H1 (cell line): Measurements from ENCODE around the gene COL5A1. TPM values are rescaled to one million over a fixed set of nuclear protein-coding genes. Genes with fewer than 3 reads are reported as not detected.

Experiments used
- CTCF ChIA-PET: fragments of 300-600 bp; sonication (Branson Sonifier 250); formaldehyde crosslinking; loops from one replicate; lab custom pipeline; 2021; ENCODE audit not compliant: partially characterized antibody; lab: Charles Lee
- POLR2A ChIA-PET: fragments of 300-600 bp; sonication (Branson Sonifier 250); formaldehyde crosslinking; loops from one replicate; lab custom pipeline; 2021; ENCODE audit warnings: inconsistent platforms; ENCODE audit not compliant: partially characterized antibody; lab: Charles Lee
- DNase-seq, 2 experiments: peaks; one replicate each; pipeline versions ENCODE4 v3.0.0 to v3.0.0-alpha.2; 2010 to 2022; ENCODE audit warnings: low spot score in 2 of 2, low read depth in 1 of 2, mixed read lengths in 1 of 2
- FAIRE-seq: peaks from 2 replicates; lab custom pipeline; 2011; peaks lifted over from hg19 to GRCh38; lab: Jason Lieb, UNC
- H2AFZ ChIP-seq: 2 replicates; pipeline ENCODE4 v1.8.1; 2012; ENCODE audit warnings: low read length, inconsistent platforms
- H2AK5ac ChIP-seq: 2 replicates; pipeline ENCODE4 v1.6.1; 2013; ENCODE audit warnings: low read depth, low read length
- H2BK120ac ChIP-seq: replicated peaks from 2 replicates; pipeline ENCODE3; 2013; ENCODE audit warnings: low read depth, low read length, inconsistent platforms
- H2BK12ac ChIP-seq: 2 replicates; pipeline ENCODE4 v1.6.1; 2013; ENCODE audit warnings: low read depth, low read length
- H2BK15ac ChIP-seq: 2 replicates; pipeline ENCODE4 v1.6.1; 2013; ENCODE audit warnings: low read length
- H2BK20ac ChIP-seq: 2 replicates; pipeline ENCODE4 v1.6.1; 2013; ENCODE audit warnings: low read length
- H2BK5ac ChIP-seq: 2 replicates; pipeline ENCODE4 v1.6.1; 2013; ENCODE audit warnings: low read depth, low read length
- H3K14ac ChIP-seq: 2 replicates; pipeline ENCODE4 v1.6.1; 2013; ENCODE audit warnings: inconsistent platforms; ENCODE audit not compliant: insufficient read length
- H3K18ac ChIP-seq: 2 replicates; pipeline ENCODE4 v1.6.1; 2013; ENCODE audit warnings: low read length; ENCODE audit errors: extremely low read depth
- H3K23ac ChIP-seq: 2 replicates; pipeline ENCODE4 v1.6.1; 2013; ENCODE audit warnings: inconsistent platforms; ENCODE audit not compliant: insufficient read length
- H3K23me2 ChIP-seq: 2 replicates; pipeline ENCODE4 v1.6.1; 2013; ENCODE audit warnings: low read depth, low read length
- H3K27ac ChIP-seq: 2 replicates; pipeline ENCODE4 v1.6.1; 2011; ENCODE audit warnings: low read depth, low read length, inconsistent platforms
- H3K27me3 ChIP-seq, 4 experiments: replicated peaks in 1 of 4; 1 replicate in 1 of 4; 2 replicates in 3 of 4; pipeline versions ENCODE4 v1.6.1 to v1.8.1; 2011 to 2013; ENCODE audit warnings: low read length in 3 of 4, mild to moderate bottlenecking in 3 of 4, inconsistent platforms in 2 of 4, mixed read lengths in 2 of 4, moderate library complexity in 1 of 4; ENCODE audit not compliant: control insufficient read depth in 3 of 4, insufficient read depth in 3 of 4; ENCODE audit errors: extremely low read depth in 1 of 4
- H3K36me3 ChIP-seq, 4 experiments: 2 replicates each; pipeline versions ENCODE4 v1.6.1 to v1.8.1; 2011 to 2013; ENCODE audit warnings: mild to moderate bottlenecking in 4 of 4, low read length in 3 of 4, moderate library complexity in 2 of 4, control low read depth in 1 of 4, inconsistent platforms in 1 of 4; ENCODE audit not compliant: insufficient read depth in 4 of 4, control insufficient read depth in 2 of 4
- H3K4ac ChIP-seq: replicated peaks from 2 replicates; pipeline ENCODE3; 2013; ENCODE audit warnings: low read length, low read depth, mixed read lengths, inconsistent platforms; ENCODE audit not compliant: insufficient read length
- H3K4me1 ChIP-seq, 4 experiments: replicated peaks in 1 of 4; 1 replicate in 1 of 4; 2 replicates in 3 of 4; pipeline versions ENCODE4 v1.6.1 to v1.8.1; 2011 to 2013; ENCODE audit warnings: low read length in 3 of 4, inconsistent platforms in 2 of 4, mixed read lengths in 1 of 4; ENCODE audit not compliant: insufficient read depth in 4 of 4, control insufficient read depth in 3 of 4
- H3K4me2 ChIP-seq, 2 experiments: 2 replicates each; pipeline versions ENCODE4 v1.6.1 to v1.8.1; 2011 to 2013; ENCODE audit warnings: low read depth in 2 of 2, low read length in 2 of 2, control low read depth in 1 of 2, inconsistent platforms in 1 of 2, mild to moderate bottlenecking in 1 of 2; ENCODE audit not compliant: insufficient read depth in 1 of 2
- H3K4me3 ChIP-seq, 4 experiments: fragments of 200-600, 300-600 bp in 1 of 4; sonication (generic), shearing (Covaris generic), sonication (Bioruptor Twin) in 1 of 4; 2 replicates each; pipeline versions ENCODE4 v1.5.1 to v1.8.1; 2011 to 2016; ENCODE audit warnings: low read length in 4 of 4, low read depth in 3 of 4, control low read depth in 2 of 4, inconsistent platforms in 2 of 4, mild to moderate bottlenecking in 2 of 4, mixed read lengths in 1 of 4, moderate library complexity in 1 of 4; ENCODE audit not compliant: insufficient read depth in 2 of 4; ENCODE audit errors: extremely low read depth in 1 of 4
- H3K56ac ChIP-seq: replicated peaks from 2 replicates; pipeline ENCODE3; 2013; ENCODE audit warnings: low read depth, mild to moderate bottlenecking, mixed read lengths, low read length, inconsistent platforms; ENCODE audit not compliant: insufficient read length
- H3K79me1 ChIP-seq: 2 replicates; pipeline ENCODE4 v1.6.1; 2013; ENCODE audit warnings: low read depth, low read length, control low read depth
- H3K79me2 ChIP-seq, 2 experiments: 2 replicates each; pipeline versions ENCODE4 v1.6.1 to v1.8.1; 2012 to 2013; ENCODE audit warnings: low read length in 2 of 2, mild to moderate bottlenecking in 2 of 2, inconsistent platforms in 1 of 2; ENCODE audit not compliant: insufficient read depth in 2 of 2, control insufficient read depth in 1 of 2
- H3K9ac ChIP-seq, 4 experiments: replicated peaks in 1 of 4; 1 replicate in 1 of 4; 2 replicates in 3 of 4; pipeline versions ENCODE4 v1.6.1 to v1.8.1; 2011 to 2013; ENCODE audit warnings: low read depth in 3 of 4, low read length in 3 of 4, control low read depth in 2 of 4, mild to moderate bottlenecking in 2 of 4, moderate library complexity in 2 of 4, inconsistent platforms in 1 of 4; ENCODE audit errors: extremely low read depth in 1 of 4
- H3K9me3 ChIP-seq, 2 experiments: 2 replicates each; pipeline versions ENCODE4 v1.6.1 to v1.8.1; 2012 to 2013; ENCODE audit warnings: mild to moderate bottlenecking in 2 of 2, moderate library complexity in 2 of 2, control low read depth in 1 of 2, inconsistent platforms in 1 of 2, low read depth in 1 of 2, low read length in 1 of 2, mixed read lengths in 1 of 2; ENCODE audit not compliant: insufficient read depth in 2 of 2
- H4K20me1 ChIP-seq, 2 experiments: replicated peaks in 1 of 2; 2 replicates each; pipeline versions ENCODE3 to v1.8.1; 2011 to 2013; ENCODE audit warnings: inconsistent platforms in 2 of 2, low read length in 2 of 2, mild to moderate bottlenecking in 1 of 2; ENCODE audit not compliant: insufficient read depth in 2 of 2, control insufficient read depth in 1 of 2
- H4K5ac ChIP-seq: 2 replicates; pipeline ENCODE4 v1.6.1; 2013; ENCODE audit warnings: low read length, low read depth, mixed read lengths, inconsistent platforms; ENCODE audit not compliant: insufficient read length
- H4K8ac ChIP-seq: 2 replicates; pipeline ENCODE4 v1.8.0; 2013; ENCODE audit warnings: mild to moderate bottlenecking, moderate library complexity, low read length, inconsistent platforms; ENCODE audit not compliant: insufficient read depth; ENCODE audit errors: extremely low read depth
- H4K91ac ChIP-seq: replicated peaks from 2 replicates; pipeline ENCODE3; 2013; ENCODE audit warnings: low read length, mixed read lengths, inconsistent platforms; ENCODE audit not compliant: insufficient read length
- CHD1 ChIP-seq: IDR thresholded peaks from 2 replicates; pipeline ENCODE4 v1.6.1; 2012; ENCODE audit warnings: low read depth, low read length, improper control_type of control experiment
- CHD2 ChIP-seq: IDR thresholded peaks from 2 replicates; pipeline ENCODE4 v1.6.1; 2012; ENCODE audit warnings: low read length, improper control_type of control experiment
- GABPA ChIP-seq: IDR thresholded peaks from 2 replicates; pipeline ENCODE4 v1.6.1; 2011; ENCODE audit warnings: mild to moderate bottlenecking, low read length, moderate library complexity, borderline replicate concordance; ENCODE audit not compliant: insufficient read depth
- HDAC2 ChIP-seq, 2 experiments: fragments of 300-600 bp in 1 of 2; sonication (generic) in 1 of 2; IDR thresholded peaks; 2 replicates each; pipeline ENCODE4 v1.6.1; 2011 to 2012; ENCODE audit warnings: low read depth in 2 of 2, low read length in 2 of 2, mild to moderate bottlenecking in 2 of 2, moderate library complexity in 2 of 2, borderline replicate concordance in 1 of 2, inconsistent platforms in 1 of 2
- KDM5A ChIP-seq: fragments of 200-600 bp; IDR thresholded peaks from 2 replicates; pipeline ENCODE4 v1.7.1; 2012; ENCODE audit warnings: mild to moderate bottlenecking, low read length, inconsistent platforms, mixed read lengths
- RNF2 ChIP-seq: fragments of 200-900, 300-1000 bp; sonication (generic); IDR thresholded peaks from 2 replicates; pipeline ENCODE4 v1.7.1; 2016; ENCODE audit warnings: borderline replicate concordance, low read depth, mild to moderate bottlenecking, antibody characterized with exemption, low read length; ENCODE audit not compliant: poor library complexity, severe bottlenecking; ENCODE audit errors: missing control alignments
- SP4 ChIP-seq: IDR thresholded peaks from 2 replicates; pipeline ENCODE4 v1.6.1; 2012; ENCODE audit warnings: low read length, inconsistent platforms
- WGBS, 2 experiments: shearing (Covaris generic) in 1 of 2; methylation state at CpG; one replicate each; pipeline versions ENCODE4 v1.1.6 to v1.1.7; 2013 to 2015; ENCODE audit warnings: low lambda C conversion rate in 2 of 2, mixed read lengths in 2 of 2, inconsistent platforms in 1 of 2, low coverage in 1 of 2, missing lambda C conversion rate in 1 of 2; ENCODE audit not compliant: insufficient replicate concordance in 2 of 2, insufficient coverage in 1 of 2, insufficient read length in 1 of 2; ENCODE audit errors: extremely low coverage in 1 of 2, missing lambda C conversion rate in 1 of 2; 5-methylcytosine and 5-hydroxymethylcytosine counted together
- polyA plus RNA-seq, 7 experiments: library from polyadenylated mRNA; depleted of rRNA in 3 of 7; stranded (reverse) in 5 of 7; unstranded in 2 of 7; fragments of >200 nt in 5 of 7; fragments of 200-250 nt in 2 of 7; gene quantifications; 1 replicate in 5 of 7; 2 replicates in 1 of 7; 4 replicates in 1 of 7; pipeline versions ENCODE4 v1.2.1 to v1.2.3, GENCODE V29; 2011 to 2013; ENCODE audit warnings: missing spikeins in 2 of 7, mixed read lengths in 2 of 7
- total RNA-seq: library from RNA; stranded (reverse); fragmentation: NEBNext Ultra II Directional; extraction: Animal tissue kit (Norgen Biotek cat#: 25700); gene quantifications from 2 replicates; pipeline ENCODE4 v1.2.1, GENCODE V29; 2021
- TF ChIP-seq, protein P1 (sequence below): IDR thresholded peaks from 2 replicates; pipeline ENCODE4 v1.6.1; 2012; ENCODE audit warnings: inconsistent platforms

The COL5A1 gene
- total and polyA plus RNA-seq, 2 of the 8 experiments (the other 6 are each of a cell fraction or from before 2014, with no cell fraction given) = 3.8 to 12.0 TPM

DNA sequence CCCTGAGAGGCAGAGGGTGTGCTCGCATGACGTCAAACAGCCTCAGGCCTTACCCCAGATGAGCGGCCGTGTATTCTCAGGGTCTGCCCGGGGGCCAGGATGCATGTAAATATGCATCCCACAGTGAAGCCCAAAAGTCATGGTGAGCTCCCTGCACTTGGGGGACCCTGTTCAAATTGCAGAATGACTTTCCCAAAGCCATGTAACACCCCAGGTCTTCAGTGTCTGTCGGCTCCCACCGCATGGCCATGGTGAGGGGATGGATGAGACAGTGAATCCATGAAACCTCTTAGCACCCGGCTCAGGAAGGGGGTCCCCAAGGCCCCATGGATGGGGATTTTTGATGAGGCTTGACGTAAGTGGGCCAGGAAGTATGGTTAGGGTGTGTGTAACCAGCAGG, 9.3 kb upstream of the COL5A1 start:
- Histone ChIP-seq H3K36me3 (no peaks in the 10 kb centered on the region), H3K23me2 (no peaks in the 10 kb centered on the region; the same call in 1 of the 2 replicates), H3K79me1 (no peaks in the 10 kb centered on the region), H2BK120ac (no peak overlapping the region), H2AK5ac (no peak overlapping the region), H3K27me3 (no peaks in the 10 kb centered on the region), H3K4me3 (no peak overlapping the region), H3K23ac (no peak overlapping the region), H2BK12ac (no peak overlapping the region), H4K5ac (no peak overlapping the region), H3K14ac (no peak overlapping the region), H3K4ac (no peak overlapping the region), H3K9me3 (no peaks in the 10 kb centered on the region), H3K9ac (no peak overlapping the region), H3K4me2 (no peak overlapping the region), H2BK15ac (no peak overlapping the region), H2BK20ac (no peak overlapping the region), H2BK5ac (no peak overlapping the region), H2AFZ (no peak overlapping the region), H3K4me1 (peaks cover 0 to 2% (median 0%) of the 10 kb centered on the region in 4 experiments; a peak in 2 of 7 replicates), H3K79me2 (no peaks in the 10 kb centered on the region), H4K8ac (no peak overlapping the region), H3K18ac (no peak overlapping the region), H3K27ac (no peak overlapping the region), H4K91ac (no peak overlapping the region), H4K20me1 (no peaks in the 10 kb centered on the region), H3K56ac (no peak overlapping the region)
- TF ChIP-seq CHD1 (no peak), RNF2 (no peak), GABPA (no peak), CHD2 (no peak), HDAC2 (IDR thresholded peaks at IDR 0.05; ENCODE audit: borderline replicate concordance in 1 of 2, low read depth in 2 of 2, low read length in 2 of 2) (no peak), SP4 (no peak), KDM5A (no peak)
- TF ChIP-seq, protein P1, sequence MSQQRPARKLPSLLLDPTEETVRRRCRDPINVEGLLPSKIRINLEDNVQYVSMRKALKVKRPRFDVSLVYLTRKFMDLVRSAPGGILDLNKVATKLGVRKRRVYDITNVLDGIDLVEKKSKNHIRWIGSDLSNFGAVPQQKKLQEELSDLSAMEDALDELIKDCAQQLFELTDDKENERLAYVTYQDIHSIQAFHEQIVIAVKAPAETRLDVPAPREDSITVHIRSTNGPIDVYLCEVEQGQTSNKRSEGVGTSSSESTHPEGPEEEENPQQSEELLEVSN = peak; percentile 60; the same call in 1 of the 2 replicates
- DNase-seq (no peak), FAIRE-seq (no peak)
- 93% methylated on average over 9 of the region's 9 CpGs; no CpG with 5 or more reads in 1 of the 2 experiments for WGBS, 2 experiments
- ChIA-PET CTCF (interaction anchor here (1.2 kb wide), 1 partner anchor 11 kb away, joined by 3 read pairs; no protein-coding TSS in a partner anchor), POLR2A (no interaction called here)
